NCI-H524 (cell line): ENCODE results near the gene ANKLE2.
"Not testable (repeated sequence)": the region's sequence is repeated elsewhere in the genome, so short reads cannot be mapped to it uniquely, and the experiment has no call there.

Experiments used
- DNase-seq, 2 experiments: peaks; one replicate each; lab custom pipeline; 2025; lab: John Stamatoyannopoulos, UW

The ANKLE2 gene

DNA sequence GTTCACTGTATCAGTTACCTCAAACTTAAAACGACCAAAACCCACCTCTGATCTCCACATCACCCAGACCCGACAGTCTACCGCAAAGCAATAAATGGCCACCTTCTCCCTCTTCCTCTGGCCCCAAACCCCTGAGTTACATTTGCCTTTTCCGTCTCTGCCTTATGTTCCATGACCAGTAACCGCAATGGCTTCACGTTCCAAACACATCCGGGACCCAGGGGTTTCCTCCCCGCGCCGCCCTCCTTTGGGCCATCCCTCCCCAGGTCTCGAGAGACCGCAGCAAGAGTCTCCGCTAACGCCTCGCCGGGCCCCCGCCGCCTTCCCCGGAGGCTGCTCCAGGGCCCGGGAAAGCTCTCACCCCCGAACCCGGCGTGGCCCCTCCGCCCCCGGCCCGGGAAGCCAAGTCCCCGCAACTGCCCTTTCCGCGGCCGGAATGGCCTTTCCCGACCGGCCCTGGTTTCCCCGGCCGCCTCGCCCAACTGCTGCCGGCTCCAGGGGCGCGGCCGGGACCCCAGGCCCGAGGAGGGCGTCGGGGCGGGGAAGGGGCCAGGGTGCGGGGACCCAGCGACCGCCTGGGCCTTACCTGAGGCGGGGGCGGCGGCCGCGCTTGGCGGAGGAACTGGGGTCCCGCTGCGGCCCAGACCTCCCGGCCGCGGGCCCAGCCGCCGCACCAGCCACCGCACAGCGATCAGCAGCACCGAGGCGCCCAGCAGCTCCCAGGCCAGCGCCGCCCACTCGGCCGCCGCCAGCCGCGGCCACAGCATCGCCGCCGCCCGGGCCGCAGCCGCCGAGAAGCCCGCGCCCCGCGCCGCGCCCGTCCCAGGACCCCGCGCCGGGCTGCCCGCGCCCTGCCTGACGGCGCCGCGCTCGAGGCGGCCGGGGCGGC is at the start of gene ANKLE2:
Gene ANKLE2, minus strand, starts transcription at position 801 of the 889 bp plus-strand sequence. Its CDS starts 34 bp downstream, at position 767.
- peak in 1 of 2 experiments; percentile 36 for DNase-seq

DNA sequence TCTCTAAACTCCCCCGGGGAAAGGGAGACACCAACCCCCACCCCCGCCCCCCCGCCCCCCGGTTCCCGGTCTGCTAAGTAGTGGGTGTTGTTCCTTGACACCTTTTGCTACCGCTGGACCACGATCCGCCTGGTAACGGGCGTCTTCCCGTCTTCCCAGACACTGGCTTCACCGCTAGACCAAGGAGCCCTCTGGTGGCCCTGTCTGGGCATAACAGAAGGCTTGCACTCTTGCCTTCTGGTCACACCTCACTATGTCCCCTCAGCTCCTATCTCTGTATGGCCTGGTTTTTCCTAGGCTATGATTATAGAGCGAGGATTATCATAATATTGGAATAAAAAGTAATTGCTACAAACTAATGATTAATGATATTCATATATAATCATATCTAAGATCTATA is 47.8 kb upstream of the ANKLE2 start:
- DNase-seq, result peak in 1 of 2 experiments; percentile 13

GRCh38 chr12:132807295-132808092 is 45.9 kb upstream of the ANKLE2 start:
- DNase-seq, result no peak

DNA sequence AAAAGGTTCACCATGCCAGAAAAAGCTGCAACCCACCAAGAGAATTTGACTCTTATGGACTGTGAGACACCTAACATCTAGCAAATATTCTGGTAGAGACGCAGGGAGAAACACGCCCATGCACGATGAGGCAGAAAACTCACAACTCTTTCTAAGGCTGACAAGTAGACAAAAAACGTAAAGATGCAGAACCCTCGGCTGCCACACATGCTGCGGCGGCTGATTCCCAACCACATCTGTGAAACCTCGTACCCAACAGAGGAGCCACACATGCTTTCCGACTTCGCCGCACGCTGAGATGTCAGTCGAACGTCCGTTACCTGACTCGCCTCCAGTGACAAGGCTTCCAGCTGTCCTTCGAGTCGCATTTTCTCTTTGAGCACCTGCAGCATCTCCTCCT is 45.2 kb upstream of the ANKLE2 start:
- DNase-seq, result no peak

- no peak for DNase-seq
Observed at GRCh38 chr12:132804426-132804861, 42.8 kb upstream of the ANKLE2 start.

GRCh38 chr12:132803888-132804287 is 42.3 kb upstream of the ANKLE2 start:
- DNase-seq, result no peak

DNA sequence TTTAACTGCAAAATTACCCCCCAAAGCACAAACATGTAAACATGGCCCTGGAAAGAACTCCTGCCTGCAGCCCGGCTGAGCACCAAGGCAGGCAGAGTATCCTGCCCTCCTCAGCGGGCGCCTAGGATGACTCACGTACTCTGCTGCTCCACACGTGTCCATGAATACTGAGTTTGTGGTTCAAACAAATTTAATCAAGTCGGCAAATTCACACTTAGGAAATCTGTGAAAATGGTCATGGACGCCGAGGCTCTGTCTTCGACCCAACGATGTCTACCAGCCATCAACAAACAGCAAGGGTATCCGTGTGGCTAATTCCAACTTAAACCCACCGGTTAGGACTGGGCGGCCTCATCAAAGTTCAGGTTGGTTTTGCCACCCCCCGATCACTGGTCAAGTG is 41.5 kb upstream of the ANKLE2 start:
- DNase-seq, result no peak

DNA sequence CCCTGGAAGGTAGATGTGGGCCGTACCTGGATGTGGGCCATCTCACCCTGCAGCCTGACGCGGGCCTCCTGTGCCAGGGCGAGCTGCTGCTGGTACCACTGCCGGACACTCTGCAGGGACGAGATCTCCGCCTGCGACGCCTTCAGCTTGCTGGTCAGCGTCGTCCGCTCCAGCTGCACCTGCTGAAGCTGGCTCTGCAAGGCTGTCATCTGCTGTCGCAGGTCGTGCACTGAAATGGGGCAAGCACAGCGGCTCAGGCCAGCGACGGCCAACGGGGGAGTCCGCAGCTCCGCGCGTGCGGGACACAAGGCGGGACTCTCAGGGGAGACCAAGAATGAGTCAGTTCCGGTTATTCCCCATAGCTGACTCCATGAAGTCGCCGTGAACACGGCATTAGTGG is 40.1 kb upstream of the ANKLE2 start:
- no peak for DNase-seq

DNA sequence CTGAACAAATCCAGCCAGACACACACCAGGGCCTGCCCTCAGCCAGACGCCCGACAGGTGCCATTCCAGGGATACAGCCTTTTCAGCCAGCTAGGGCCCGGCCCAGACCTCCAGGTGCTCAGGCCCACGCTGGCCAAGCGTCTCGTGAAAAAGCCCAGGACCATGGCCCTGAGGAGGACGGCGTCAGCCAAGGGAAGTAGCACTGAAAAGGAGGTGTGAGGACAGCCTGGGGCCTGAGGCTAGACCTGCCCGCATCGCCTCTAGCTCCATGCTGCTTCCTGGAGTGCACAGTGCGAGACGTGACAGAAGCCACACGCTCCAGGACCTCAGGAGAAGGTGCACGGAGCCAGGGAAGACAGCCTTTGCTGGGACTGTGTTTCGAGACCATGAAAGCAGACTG is 37.2 kb upstream of the ANKLE2 start:
- no peak for DNase-seq

- DNase-seq, result no peak
Observed at GRCh38 chr12:132797820-132798570, 36.4 kb upstream of the ANKLE2 start.

GRCh38 chr12:132795847-132796246 is 34.2 kb upstream of the ANKLE2 start:
- no peak for DNase-seq

DNA sequence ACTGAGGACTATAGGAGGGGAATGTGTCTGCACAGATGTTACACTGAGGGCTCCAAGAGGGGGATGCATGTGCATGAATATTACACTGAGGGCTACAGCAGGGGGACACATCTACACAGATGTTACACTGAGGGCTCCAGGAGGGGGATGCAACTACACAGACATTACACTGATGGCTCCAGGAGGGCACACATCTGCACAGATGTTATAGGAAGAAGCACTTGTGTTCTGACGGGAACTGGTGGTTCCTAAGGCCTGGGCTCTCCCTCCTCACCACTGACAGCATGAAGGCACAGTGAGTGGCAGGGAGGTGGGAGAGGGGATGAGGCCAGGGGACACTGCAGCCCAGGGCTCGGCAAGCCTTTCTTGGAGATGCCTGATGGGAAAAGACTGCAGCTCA is 30.3 kb upstream of the ANKLE2 start:
- not testable (repeated sequence) for DNase-seq

DNA sequence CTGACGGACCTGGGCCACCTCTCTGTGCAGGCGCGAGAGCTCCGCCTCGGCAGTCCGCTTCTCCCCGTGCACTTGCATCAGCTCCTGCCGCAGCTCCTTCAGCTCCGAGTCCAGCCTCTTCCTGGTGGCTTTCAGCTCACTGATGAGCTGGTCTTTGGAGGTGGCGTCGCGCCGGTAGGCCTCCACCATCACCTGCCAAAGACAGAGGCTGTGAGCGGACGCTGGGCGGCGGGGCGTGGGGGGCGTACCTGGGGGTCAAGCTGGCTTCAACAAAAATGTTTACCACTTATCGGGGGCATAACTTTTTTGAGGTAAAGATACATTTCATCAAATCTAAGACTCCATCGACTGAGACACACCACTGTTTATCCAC is 27.5 kb upstream of the ANKLE2 start:
- no peak for DNase-seq

GRCh38 chr12:132788375-132789098 is 26.9 kb upstream of the ANKLE2 start:
- no peak for DNase-seq

- no peak for DNase-seq
Observed at GRCh38 chr12:132787877-132788276, 26.2 kb upstream of the ANKLE2 start.

DNA sequence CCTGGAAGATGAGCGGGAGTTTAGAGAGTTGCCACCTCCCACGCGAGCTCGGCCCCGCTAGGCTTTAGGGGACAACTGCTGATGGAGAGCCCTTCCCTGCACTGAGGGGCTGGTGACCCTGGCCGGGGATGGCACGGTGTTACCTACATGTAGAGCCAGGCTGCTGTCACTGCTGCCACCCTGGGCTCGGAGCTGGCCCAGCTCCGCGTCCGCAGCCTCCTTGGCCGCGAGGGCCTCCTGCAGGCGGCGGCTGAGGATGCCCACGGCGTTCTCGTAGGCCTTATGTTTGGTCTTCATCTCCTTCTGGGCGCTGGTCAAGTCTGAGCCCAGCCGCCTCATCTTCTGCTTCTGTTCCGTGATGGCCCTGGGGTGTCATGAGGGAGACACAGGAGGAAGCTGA is 24.6 kb upstream of the ANKLE2 start:
- DNase-seq, result no peak

DNA sequence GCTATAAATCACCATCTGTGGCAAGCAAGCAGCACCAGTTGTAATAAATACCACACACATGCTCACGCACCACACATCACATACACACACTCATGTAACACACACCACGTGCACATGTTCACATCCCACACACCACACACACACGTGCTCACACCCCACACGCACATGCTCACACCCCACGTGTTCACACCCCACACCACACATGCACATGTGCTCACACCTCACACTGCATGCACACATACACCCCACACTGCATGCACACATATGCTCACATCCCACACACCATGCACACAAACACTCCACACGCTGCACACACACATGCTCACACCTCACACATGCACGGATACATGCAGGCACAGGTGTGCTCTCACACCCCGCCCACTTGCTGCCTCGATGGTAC is 22.9 kb upstream of the ANKLE2 start:
- no peak for DNase-seq

DNA sequence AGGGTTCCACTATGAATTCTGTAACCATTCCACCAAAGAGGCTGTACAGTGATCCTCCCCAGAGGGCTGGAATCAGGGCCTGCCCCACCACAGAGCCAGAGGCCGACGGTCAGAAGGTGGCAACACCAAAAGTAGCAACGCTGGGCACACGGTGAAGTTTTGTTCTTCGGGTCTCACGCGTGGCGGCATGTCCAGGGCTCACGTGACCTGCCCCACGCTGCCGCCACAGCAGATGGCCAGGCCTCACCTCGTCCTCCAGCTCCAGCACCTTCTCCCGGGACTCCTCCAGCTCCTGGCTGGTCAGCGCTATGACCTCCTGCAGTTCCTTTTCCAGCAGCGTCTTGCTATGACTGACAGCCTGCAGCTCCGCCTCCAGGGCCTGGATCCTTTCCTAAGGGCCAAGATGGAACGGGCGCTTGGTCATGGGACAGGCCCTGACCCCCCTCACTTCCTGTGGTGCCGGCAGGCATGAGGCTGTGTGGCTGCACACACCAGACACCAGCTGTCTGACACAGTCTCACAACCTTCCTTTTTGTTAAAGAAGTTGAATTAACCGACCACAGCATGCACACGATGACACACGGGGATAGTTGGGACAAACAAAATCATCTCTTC is 22.4 kb upstream of the ANKLE2 start:
- DNase-seq, result no peak

- DNase-seq, result no peak
Observed at GRCh38 chr12:132781938-132782337, 20.3 kb upstream of the ANKLE2 start.

- DNase-seq, result no peak
Observed at GRCh38 chr12:132779781-132780353, 18.2 kb upstream of the ANKLE2 start.

GRCh38 chr12:132777614-132778013 is 16.0 kb upstream of the ANKLE2 start:
- DNase-seq, result no peak
